ENCODE measurements around the gene PPP1R1B.
A peak's percentile ranks its signal among the peaks of the same experiment; 100 is the strongest.

The PPP1R1B gene

DNA sequence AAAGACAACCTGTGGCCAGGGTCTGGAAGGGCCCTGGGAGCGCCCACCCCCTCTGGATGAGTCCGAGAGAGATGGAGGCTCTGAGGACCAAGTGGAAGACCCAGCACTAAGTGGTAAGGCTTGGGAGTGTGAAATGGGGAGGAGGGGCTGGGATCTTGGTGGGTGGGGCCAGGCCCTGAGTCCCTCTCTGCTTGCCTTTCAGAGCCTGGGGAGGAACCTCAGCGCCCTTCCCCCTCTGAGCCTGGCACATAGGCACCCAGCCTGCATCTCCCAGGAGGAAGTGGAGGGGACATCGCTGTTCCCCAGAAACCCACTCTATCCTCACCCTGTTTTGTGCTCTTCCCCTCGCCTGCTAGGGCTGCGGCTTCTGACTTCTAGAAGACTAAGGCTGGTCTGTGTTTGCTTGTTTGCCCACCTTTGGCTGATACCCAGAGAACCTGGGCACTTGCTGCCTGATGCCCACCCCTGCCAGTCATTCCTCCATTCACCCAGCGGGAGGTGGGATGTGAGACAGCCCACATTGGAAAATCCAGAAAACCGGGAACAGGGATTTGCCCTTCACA is 8.9 kb downstream of the PPP1R1B start:
- peak; percentile 19 for DNase-seq

DNA sequence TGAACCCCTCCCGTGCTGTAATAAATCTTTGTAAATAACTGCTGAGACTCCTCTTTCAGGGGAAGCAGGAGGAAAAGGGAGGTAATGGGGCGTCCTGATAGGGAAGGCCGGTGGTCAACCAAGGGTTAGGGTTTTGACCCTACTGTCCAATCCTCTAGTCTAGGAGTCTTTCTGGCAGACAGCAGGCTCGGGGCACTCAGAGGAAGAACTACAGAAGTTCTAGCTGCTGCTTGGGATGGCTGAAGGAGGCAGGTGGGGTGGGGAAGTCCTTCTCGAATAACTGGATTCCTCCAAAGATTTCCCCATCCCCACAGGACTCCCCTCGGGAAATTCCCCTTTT is 9.8 kb downstream of the PPP1R1B start:
- DNase-seq: no peak

GRCh38 chr17:39636927-39637736 is 10.4 kb downstream of the PPP1R1B start, which contains the start of gene STARD3:
Gene STARD3 (plus strand): TSS chr17:39637144. CDS start chr17:39653532, 16,388 bp downstream.
- peak; percentile 92 for DNase-seq

DNA sequence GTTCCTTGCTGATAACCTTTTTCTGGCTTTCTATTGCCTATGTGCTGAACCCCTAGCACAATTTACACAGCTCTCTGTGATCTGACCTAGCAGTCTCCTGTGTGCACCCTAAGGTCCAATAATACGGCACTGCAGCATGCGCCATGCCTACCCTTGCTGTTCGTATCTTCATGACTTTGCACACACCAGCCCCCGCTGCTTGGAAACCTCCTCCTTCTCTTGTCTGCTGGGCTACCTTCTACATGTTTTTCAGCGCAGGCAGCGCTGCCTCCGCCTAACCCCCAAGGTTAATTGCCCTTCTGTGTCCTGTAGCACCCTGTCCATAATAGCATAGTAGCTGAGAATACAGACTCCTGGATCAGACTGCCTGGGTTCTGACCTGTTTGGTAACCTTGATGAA is 11.6 kb downstream of the PPP1R1B start:
- DNase-seq: no peak

DNA sequence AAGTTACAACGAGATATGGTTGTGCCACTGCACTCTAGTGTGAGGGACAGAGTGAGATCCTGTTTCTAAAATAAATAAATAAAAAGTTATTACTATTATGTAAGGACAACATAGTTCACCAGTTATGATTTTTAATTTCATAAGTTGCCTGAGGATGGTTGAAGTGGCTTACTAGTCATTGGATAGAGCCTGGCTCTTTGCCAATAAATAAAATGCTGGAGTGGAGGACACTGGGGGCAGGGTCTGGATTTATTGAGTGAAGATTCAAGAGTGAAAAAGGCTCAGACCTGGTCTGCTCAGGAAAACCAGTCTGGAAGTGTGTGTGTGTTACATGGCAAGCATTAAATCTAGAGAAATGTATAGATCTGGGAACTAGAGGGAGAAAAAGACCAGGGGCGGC is 12.3 kb downstream of the PPP1R1B start:
- no peak for DNase-seq

DNA sequence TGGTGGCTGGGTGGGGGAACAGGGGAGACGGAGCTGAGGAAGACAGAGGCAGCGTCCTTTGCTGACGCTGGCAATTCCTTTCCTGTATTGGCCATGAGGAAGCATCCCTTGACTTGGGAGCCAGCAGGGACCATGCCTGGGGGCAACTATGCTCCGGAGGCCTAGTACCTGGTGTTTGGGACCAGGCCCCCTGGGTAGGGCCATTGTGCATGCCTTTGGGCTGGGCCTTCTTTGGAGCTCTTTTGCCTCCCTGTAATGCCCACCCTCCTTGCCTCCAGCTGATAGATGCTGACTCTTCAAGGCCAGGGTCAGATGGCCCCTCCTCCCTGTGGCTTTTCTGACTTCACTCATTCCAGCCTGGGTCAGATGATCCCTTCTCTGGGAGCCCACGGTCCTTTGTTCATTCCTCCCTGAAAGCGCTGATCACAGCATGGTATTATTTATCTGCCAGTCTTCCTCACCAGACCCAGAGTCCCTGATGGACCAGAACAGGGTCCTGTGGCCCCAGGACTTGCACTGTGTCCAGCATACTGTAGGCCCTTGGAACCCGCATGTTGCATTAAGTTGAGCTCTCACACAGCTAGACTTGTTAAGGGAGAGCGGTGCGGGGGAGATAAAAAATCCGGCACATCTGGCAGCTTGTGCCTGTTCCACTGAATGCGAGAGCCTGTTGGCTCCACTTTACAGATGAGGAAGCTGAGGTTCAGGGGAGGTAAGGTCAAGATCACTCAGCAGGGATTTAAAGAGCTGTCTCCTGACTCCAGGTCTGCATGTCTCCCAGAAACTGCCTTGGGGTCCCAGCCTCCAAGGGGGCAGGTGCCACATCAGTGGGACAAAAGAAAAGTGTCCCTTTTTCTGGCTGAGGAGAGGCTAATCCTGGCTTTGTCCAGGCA is 13.1 kb downstream of the PPP1R1B start:
- no peak for DNase-seq

- DNase-seq: no peak
These were observed 13.9 kb downstream of the PPP1R1B start for GRCh38 chr17:39640591-39641031.

GRCh38 chr17:39641097-39641496 is 14.3 kb downstream of the PPP1R1B start:
- DNase-seq: no peak

DNA sequence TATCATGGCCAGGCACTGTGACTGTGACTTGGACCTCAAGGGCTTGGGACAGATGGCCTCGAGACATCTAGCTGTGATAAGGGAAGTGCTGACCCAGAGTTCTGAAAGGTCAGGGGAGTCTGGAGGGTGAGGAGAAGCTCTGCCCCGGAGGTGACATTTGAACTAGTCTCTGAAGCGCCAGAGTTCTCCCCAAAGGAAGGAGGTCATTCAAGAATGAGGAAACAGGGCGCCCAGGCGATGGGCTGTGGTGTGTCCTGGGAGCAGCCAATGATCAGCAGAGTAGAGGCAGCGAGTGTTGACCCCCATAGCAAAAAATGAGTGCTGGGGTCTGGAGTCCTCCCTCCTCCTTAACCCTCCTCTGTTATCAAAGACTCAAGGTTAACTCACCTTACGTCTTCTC is 15.1 kb downstream of the PPP1R1B start:
- no peak for DNase-seq

DNA sequence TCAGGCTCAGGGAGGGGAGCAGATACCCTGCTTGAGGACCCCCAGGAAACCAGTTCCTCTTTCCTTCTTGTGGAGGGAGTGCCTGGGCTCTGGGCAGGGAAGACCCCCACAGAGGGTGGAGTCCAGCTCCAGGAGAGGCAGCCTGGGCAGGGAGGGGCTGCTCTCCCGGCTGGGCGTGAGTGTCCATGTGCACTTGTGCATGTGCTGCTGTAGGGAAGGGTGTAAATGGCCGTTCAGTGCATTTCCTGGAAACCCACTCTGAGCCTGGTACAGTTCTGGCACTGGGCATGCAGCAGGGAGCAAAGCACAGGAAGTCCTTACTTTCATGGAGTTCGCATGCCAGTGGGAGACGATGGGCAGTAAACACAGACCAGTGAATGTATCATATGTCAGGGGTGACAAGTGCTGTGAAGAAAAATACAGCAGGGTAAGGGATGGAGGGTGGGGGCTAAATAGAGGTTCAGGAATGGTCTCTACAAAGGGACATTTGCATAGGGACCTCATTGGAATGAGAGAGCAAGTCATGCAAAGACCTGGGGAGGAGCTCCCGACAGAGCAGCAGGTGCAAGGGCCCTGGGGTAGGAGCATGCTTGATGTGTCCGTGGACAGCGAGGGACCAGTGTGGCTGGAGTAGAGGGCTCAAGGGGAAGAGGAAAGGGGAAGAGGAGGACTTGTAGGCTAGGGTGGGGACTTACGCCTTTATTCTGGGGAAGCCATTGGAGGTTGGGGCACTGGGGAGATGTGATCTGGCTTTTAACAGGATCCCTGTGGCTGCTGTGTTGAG is 15.7 kb downstream of the PPP1R1B start:
- no peak for DNase-seq

GRCh38 chr17:39643271-39643670 is 16.5 kb downstream of the PPP1R1B start:
- no peak for DNase-seq

- no peak for DNase-seq
These were observed 20.5 kb downstream of the PPP1R1B start for GRCh38 chr17:39647256-39647655.

- no peak for DNase-seq
These were observed 22.0 kb downstream of the PPP1R1B start for GRCh38 chr17:39648616-39649366.

DNA sequence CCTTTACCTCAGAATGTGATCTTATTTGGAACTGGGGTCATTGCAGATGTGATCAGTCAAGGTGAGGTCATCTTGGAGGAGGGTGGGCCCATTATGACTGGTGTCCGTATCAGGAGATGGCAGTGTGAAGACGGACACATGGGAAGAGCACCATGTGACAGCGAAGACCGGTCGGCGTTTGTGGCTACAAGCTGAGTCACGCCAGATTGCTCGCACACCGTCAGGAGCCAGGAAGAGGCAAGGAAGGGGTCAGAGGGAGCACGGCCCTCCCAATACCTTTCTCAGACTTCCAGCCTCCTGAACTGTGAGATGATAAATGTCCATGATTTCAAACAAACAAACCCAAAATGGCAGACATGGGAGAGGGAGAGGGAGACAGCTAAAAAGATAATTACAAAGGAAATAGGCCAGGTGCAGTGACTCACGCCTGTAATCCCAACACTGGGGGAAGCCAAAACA is 23.4 kb downstream of the PPP1R1B start:
- DNase-seq: no peak

DNA sequence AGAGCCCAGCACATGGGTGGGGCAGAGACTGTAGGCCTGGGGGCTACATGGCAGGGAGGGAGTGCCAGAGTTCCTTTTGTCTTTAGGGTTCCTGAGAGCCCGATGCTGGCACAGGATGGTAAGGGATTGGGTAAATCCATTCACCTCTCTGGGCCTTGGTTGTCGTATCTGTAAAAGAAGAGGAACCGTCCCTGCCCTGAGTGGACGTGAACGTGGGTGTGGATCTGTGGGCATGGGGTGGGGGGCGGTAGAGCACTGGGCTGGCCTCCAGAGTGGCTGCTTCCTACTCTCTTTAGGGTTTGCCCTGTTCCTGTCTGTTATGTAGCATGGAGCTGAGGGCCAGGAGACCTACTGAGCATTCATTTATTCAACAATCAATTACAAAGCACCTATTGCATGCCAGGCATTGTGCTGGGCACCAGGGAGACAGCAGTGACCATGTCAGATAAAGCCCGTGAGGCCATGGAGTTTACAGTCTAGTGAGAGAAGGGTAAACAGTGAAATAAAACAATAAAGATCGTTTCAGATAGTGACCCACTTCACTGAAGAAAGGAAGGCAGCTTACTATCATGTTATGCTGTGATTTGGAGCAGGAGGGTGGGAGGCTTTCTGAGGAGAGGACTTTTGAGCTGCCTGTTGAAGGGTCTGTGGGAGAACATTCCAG is 25.3 kb downstream of the PPP1R1B start:
- no peak for DNase-seq

- DNase-seq: no peak
These were observed 26.0 kb downstream of the PPP1R1B start for GRCh38 chr17:39652587-39653315.

GRCh38 chr17:39653316-39653661 is 26.5 kb downstream of the PPP1R1B start:
- DNase-seq: no peak

DNA sequence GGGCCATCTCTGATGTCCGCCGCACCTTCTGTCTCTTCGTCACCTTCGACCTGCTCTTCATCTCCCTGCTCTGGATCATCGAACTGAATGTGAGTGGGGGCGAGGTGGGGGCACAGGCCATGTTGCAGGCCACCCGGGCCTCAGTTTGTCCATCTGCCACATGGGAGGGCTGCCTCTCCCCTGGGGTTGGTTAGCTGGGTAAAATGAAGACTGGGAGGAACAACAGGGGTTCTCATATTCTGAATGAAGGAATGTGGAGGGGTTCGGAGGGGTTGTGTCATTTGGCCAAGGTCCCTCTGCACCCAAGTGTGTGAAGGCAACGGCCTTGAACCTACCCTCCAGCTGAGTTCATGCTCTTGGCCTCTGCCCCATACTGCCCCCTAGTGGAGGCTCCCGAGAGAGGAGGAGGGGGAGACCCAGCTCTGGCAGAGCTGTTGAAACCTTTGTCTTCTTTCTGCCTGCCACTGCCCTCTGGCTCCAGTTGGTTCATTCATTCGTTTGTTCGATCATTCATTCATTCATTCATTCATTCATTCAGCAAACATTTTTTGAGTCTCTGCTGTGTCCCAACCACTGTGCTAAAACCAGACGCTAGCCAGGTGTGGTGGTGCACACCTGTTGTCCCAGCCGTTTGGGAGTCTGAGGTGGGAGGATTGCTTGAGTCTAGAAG is 27.0 kb downstream of the PPP1R1B start:
- peak; percentile 80 for DNase-seq

- no peak for DNase-seq
These were observed 28.4 kb downstream of the PPP1R1B start for GRCh38 chr17:39655105-39655504.

DNA sequence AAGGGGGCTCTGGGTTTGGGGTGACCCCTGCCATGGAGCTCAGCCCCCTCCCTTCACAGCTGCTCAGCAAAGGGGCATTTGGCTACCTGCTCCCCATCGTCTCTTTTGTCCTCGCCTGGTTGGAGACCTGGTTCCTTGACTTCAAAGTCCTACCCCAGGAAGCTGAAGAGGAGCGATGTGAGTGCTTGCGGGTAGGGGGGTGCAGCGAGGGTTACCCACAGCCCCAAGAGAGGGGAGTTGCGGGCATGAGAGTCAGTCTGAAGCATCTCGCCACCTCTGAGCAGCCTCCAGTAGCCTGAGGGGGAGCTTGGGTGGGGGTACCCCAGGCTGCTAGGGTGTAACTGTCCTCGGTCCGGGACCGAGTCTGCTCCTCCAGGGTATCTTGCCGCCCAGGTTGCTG is 31.6 kb downstream of the PPP1R1B start:
- DNase-seq: no peak
